Stimulated activated CD4-positive, alpha-beta T cell treated with anti-CD3 and anti-CD28 coated beads, TNF-alpha, amount 100 ng/mL, for 1 hour (primary cell): Measurements from ENCODE around the gene NEDD4L.

Experiments
- DNase-seq, 3 donors: peaks; one replicate each; pipeline ENCODE4 v3.0.0-alpha.2; 2020; ENCODE audit warnings: low read depth in 3 of 3, low spot score in 1 of 3

The NEDD4L gene

DNA sequence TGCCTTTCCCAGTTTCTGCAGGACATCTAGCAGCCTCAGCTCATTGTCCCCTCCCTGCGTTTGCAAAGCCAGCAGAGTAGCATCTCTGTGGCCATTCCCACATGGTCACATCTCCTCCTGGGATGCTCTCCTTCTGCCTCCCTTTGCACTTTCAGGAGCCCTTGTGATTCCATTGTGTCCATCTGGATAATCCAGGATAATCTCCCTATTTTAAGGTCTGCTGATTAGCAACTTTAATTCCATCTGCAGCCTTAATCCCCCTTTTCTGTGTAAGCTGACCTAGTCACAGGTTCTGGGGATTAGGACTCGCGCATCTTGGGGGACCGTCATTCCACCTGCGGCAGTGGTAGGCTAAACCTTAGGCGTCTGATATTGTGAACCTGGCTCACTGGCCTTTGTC lies 70.7 kb downstream of the NEDD4L start:
- no peak for DNase-seq

DNA sequence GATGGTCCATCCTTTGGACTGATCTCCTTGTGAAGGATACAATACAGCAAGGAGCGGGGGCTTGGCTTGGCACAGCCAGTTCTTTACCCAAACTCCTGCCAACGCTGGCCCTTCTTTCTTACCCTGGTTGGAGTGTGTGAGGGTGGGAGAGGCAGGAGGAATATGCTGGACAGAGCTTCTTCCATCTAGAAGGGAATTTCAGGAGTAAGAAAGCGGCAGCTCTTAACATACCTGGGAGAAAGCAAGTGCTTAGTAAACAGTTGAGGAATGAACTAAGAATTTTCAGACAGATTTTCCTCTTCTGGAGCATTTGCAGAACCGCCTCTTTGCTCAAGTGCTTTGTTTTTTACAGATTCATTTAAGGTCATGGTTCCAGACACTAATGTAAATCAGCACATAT lies 72.8 kb downstream of the NEDD4L start:
- no peak for DNase-seq

DNA sequence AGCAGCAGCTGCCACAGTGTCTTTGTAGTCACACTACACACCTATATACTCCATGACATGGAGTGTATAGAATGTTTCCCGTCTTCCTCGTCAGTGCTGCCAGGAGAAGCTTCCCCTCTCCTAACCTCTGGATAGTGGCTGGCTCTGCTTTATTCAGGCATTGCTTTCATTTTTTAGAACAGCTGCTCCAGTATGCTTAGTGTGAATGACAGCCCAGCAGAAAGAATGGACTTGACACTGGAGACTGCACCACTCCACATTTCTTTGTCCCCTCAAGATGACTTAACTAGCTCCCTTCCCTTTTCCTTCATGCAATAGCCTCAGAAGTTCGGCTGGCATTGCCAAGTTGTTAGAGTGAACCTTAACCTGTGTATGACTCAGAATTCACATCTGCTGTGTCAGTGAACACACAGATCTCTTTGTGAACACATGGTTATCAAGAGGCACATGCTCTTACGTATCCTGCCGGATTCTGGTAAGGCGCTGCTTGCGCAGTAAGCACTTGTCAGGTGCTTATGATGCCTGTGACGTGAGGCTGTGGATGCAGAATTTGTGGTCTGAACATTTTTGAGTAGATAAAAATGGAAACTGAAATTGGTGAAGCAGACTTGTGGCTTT lies 73.9 kb downstream of the NEDD4L start:
- no peak for DNase-seq

DNA sequence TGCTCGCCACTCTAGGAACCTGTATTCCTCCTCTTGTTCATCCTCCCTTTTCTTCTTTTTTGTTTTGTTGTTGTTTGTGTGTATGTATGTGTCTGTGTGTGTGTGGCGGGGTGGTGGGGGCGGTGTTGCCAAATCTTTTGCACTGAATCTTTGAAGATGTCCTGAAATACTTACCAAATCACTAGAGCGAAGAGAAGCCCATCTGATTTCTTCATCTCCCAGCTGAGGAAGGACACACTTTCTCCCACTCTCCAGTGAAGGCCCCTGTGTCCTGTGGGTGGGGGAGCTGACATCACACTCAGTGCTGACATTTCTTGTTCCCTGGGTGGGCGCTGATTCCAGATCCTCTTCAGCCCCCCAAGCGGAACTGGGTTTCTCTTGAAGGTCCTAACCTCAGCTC lies 74.5 kb downstream of the NEDD4L start:
- DNase-seq = no peak

DNA sequence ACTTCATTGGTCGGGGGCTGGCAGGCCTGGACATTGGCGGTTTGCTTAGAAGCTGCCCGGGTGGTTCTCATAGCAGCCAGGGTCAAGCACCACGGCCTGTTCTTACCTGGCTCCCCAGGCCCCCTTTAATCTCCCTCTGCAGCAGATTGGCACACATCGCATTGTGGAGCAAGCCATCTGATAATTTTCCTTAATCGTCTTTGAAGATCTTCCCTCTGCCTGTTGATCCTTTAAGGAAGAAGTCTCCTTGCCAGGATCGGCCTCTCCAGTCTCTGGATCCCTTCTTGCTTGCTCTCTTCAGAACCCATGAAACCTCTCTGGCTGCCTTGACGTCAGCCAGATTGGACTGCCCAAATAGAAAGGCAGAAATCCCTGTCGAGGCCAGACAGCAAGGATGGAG lies 75.8 kb downstream of the NEDD4L start:
- DNase-seq = no peak

DNA sequence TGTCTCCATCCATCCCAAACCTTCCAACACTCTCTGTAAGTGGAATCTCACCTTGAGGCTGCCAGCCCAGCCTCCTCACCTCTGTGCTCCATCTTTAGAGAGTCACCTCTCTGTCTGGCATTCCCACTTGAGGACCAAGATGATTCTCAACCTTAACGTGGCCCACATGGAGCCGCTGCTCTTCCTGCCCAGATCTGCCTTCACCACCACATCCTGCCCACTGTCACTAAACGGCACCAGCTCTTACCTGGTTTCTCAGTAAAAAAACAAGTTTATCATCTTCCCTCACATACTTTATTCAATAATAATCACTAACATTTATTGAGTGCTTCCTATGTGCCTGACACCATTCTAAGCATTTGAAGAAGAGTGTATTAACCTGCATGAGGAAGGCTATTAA lies 80.4 kb downstream of the NEDD4L start:
- no peak for DNase-seq

DNA sequence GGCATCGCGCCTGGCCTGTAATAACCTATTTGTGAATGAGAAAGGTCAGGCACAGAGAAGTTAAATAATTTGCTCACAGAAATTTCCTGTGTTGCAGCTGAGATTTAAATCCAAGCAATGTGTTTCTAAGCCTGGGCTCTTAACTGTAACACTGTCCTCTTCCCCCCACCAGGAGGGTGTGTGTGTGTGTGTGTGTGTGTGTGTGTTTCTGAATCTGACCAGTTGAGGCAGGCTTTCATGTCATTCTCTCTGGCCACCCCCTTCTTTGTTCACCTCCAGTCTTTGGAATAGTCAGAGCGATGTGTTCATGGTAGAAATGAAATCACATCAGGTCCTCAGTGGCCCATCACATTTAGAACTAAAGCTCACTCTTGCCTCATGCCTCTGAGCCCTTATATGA lies 81.2 kb downstream of the NEDD4L start:
- no peak for DNase-seq

DNA sequence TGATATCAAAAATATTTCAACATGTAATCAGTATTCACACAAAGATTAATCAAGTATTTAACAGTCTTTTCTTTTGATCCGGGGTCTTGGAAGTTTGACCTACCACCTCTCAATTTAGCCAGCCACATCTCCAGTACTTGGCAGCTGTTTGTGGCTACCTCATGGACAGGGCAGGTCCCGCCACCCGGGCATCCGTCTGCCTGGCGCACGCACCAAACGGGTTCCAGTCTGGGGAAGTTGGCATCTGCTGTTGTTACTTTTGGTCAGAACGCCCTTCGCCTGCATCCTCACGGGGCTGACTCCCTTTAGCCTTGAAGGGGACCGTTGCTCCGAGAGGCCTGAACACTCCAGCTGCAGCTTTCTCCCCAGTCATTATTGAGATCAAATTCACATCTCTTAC lies 81.7 kb downstream of the NEDD4L start:
- no peak for DNase-seq

DNA sequence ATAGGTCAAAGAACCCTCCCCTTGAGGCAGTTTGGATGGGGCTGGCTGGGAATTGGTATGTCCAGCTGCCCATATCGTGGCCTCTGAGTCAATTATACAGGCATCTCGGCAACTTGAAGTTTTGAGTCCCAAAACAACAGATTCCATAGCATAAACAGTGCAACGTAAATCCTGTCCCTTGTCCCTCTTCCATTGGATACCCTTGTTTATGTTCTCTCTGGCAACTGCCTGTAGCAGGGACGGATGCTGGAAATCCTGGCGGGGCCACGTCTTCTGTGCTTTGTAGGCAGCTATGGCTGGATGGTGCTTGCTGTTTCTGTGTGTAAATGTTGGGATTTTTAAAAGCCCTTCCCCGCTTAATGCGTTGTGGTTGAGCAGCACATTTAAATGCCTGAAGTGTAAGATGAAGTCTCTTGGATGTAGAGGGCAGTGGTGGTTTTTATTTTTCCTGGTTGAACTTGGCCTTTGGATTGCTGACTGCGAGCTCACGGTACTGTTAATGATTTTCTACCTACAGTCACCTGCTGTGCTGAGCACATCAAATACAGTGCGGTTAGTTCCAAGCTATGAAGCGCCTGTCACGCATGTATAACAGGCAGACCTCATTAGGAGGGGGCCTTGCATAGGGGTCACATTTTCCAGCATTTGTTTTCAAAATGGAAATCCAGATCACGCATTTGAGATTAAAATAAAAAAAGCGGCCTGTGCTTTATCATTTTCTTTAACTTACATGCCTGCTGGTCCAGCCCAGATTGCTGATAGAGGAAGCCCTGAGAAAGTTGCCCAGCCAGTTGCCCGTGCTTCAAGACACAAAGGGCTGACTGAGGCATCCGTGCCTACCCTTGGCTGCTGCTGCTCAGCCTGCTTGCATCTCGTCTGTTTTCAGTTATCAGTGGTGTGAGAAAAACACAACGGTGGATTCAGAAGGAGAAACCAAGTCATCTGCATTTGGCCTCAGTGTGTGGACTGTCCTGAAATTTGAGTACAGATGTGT lies 84.7 kb downstream of the NEDD4L start:
- no peak for DNase-seq

DNA sequence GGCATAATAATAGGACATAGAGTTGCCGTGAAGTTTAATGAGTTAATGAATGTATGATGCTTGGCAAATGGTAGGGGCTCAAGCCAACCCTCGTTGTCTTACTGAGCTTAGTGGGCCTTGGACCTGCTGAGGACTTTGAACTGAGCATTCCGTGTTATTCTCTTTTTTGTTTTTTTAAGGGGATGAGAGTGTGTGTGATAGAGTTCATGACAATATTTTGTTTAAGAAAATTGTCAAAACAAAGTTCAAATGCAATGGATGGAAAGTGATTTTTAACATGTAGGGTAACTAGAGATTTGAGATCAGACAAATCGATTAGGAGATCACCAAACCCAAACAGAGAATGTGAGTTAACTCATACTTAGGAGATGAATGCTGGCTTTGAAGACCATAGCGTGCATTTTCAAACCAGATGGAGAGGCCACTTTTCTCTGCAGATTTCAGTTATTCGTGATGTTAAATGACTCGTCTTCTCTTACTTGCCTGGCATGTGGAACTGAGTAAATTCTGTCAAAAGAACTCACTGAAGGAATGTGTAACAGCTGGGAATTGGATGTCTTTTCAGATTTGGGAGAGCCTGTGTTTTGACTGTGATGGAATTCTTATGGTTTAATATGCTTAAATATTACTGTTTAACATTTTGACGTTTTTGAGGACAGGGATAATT lies 88.7 kb downstream of the NEDD4L start:
- no peak for DNase-seq

DNA sequence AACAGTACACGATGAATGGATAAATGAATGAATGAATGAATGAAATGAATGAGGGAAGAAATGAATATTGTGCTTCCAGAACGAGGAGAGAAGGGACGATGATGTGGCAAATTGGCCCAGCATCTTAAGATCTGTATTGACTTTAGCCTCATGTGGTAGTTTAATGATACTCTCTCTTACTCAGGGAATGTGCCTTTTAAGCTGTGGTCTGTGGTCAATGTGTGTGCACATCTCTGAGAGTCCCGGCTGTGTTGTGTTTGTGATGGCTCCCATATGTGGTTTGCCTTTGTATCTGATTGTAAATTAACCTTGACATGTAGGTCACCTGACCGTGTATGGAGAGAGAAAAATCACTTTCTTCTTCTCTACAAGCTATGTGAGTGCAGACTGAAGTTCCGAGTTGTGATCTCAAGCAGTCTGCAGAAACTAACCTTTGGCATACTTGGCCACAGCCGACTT lies 91.2 kb downstream of the NEDD4L start:
- no peak for DNase-seq

DNA sequence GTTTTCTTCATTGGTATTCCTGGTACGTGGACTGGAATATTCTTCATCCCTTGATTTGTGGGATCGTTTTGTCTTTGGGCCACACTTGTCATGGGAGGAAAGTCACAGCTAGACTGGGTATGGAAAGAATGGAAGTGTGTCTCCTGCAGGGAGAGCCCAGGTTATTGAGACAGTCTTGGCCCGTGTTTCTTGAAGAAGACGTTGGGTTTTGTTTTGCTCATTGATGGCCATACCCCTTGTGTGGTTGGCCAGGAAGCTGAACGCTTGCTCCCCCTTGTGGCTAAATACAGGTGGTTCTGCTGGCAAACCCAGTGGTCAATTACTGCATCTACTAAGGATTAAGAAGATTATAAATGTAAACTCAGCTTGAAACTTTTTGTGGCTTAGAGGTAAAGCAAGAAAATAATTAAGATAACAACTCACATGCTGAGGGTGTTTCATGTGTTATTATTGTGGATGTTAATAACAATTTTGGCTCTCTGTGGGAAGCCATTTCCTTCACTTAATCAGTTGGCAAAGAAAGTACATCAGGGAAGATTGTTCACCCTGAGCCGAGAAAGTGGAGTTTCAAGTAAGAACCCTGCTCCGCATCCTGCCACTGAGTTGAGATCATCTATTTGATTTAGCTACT lies 91.8 kb downstream of the NEDD4L start:
- DNase-seq = peak in 2 of 3 donors; percentile 5 to 9

DNA sequence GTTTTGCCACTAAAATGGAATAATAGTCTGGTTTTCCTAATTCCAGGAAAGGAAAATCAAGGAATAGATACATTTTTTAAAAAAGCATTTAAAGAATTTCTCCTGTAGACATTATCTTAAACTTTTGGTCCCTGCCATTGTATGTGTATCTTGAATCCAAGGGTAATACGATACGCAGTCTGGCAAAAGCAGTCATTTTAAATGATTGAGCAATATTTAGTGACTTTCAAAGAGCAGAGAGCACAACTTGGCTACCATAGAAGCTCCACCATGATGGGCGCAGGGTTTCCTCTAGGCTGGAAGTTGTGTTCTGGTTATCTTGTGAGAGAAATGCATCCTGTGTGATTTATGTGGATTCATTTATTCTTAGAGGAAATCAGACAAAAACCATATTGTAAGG lies 92.9 kb downstream of the NEDD4L start:
- DNase-seq = no peak

DNA sequence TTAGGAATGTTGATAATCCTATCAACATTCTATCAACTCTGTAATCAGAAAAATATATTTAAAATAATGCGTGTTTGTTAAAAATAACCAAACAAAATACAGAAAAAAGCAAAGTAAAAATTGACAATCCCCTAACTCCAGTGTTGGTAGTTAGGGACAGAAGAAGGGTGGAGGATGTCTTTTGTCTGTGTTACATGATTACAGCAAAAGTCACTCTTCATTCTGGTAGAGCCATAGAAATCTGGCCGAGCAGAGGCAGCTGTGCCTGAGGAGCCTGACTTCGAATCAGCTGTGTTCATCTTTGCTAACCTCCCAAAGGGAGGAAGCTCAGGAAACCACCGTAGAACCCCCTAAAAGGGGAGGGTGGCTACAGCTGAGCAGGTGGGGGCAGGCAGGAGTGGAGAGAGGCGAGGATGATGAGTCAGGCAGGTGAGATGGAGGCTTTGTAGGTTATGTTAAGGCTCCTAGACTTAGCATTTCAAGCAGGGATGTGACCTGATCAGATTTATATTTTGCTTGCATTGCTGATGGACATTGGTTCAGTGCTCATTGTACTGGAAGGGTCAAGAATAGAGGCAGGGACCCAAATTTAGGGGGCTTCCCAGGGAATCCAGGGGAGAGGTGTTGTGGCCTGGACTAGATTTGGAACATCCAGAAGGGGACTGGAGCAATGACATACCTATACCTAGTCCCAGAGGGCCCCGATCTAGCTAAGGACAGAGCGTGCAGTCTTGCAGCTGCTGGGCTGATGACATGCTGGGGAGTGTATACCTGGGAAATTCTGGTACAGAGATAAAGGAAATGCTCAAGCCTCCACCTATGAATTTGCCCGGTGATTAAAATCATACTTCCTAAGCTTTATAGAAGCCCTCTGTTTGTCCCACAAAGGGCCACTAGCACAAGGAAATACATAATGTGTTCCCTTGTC lies 95.7 kb downstream of the NEDD4L start:
- DNase-seq = no peak

DNA sequence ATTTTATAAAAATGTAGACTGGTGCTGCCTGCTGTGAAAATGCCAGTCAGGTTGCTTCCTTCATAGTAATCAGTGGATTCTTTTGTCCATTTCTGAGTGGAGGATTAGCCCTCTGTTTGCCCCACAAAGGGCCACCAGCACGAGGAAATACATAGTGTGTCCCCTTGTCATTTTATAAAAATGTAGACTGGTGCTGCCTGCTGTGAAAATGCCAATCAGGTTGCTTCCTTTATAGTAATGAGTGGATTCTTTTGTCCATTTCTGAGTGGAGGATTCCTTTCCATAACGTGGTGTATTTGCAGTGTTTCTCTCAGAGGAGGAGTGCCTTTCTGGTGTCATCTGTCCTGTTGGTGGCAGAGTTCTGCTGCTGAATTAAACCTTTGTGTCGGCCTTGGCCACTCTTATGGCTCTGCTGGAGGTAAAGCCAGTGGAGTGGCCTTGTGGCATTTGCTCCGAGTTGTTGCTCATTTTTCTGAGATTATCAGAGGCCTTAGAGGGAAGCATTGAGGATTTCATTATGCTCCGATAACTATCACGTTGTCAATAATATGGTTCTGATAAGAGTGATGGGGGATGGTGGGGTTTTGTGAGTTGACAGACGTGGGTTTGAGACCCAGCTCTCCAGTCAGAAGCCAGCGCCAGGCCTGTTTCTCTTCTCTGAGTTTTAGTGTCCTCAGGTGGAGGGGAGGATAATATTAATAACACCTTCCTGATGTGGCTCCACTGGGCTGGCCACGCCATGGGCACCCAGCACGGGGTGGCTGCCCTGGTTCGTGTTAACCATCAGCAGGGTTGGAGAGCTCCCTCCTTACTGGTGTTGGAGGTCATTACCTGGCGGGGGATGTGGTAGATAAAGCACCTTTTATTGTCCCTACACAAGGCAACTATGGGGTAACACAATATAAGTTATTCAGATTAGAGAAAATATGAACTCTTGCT lies 96.6 kb downstream of the NEDD4L start:
- no peak for DNase-seq

DNA sequence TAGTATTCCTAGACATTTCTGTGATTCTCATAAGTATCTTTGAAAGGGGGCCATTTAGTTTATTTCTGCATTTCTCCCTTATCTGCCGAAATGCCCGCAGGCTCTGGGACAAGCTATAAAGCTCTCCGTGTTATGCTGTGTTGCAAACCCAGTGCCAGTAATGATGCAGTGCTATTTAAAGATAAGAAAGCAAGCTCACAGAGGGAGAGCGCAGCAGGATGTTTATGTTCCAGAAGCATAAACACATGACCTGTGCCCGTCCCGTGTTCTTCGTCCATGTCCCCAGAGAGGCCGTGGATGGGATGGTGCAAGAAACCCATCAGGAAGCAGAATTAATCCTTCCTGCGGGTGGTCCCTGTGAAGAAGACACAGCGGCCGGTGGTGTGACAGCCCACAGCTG lies 99.4 kb downstream of the NEDD4L start:
- no peak for DNase-seq

DNA sequence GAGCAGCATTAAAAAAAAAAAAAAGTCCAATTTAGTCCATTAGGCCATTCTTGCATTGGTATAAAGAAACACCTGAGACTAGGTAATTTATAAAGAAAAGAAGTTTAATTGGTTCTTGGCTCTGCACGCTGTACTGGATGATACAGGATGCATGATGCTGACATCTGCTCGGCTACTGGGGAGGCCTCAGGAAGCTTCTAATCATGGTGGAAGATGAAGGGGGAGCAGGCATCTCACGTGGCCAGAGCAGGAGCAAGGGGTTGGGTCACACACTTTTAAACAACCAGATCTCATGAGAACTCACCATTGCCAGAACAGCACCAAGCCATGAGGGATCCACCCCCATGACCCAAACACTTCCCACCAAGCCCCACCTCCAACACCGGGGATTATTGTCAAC lies 100.1 kb downstream of the NEDD4L start:
- DNase-seq = no peak

DNA sequence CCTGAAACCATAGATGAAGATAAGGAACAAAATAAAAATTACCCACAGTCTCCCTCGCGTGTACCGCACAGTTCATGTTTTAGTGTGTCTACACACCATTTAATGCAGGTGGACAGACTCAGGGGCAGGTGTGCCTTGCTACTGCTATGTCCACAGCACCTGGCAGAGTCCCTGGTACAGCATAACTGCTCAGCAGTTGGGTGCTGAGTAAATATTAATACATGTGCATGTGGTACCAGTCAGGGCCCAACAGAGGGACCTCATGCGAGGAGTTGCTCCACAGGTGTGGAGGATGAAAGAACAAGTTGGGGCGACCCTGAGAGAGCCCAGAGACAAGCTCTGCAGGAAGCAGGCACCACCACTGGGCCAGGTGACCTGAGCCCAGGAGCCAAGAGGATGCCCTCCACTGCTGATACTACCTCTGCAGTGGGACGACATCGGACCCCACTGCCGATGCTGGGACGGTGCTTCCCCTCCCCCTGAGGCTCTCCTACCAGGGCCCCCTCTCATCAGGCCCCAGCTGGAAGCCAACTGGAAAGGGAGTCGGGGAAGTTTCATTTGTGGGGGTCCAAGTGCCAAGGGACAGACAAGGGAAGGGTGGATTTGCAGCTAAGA lies 100.8 kb downstream of the NEDD4L start:
- DNase-seq = no peak

DNA sequence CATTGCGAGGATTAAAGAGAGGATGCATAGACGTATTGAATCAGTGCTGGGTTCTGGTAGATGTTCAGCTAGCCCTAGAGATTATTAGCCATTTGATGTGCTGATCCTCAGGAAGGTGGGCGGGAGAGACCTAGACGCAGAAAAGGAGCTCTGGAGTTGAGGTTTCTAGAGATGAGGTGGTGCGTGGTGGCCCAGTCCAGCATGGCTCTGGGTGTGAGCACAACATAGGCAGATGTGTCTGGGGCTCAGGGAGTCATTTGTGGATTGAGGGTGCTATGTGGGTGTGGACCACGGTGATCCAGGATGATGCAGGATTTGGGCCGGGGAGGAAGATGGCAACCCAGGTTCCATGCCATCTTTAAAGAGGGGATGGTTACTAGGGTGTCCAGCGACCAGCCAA lies 102.1 kb downstream of the NEDD4L start:
- DNase-seq = no peak
